Measurements from ENCODE around the gene CGRRF1. TPM values are rescaled to one million over a fixed set of nuclear protein-coding genes. Genes with fewer than 3 reads are reported as not detected.

The CGRRF1 gene
- total and polyA plus RNA-seq, 2 of the 13 experiments (the other 11 are each of a cell fraction or from before 2014, with no cell fraction given): 16.8 to 18.2 TPM

- no peak for TF ChIP-seq ZBTB40 (IDR thresholded peaks at IDR 0.05)
- no peak for TF ChIP-seq ZBTB40 (CRISPR knock-in tag; IDR thresholded peaks at IDR 0.05)
- TF ChIP-seq MEIS2 (CRISPR knock-in tag; IDR thresholded peaks at IDR 0.05): no peak
- TF ChIP-seq, protein P1, sequence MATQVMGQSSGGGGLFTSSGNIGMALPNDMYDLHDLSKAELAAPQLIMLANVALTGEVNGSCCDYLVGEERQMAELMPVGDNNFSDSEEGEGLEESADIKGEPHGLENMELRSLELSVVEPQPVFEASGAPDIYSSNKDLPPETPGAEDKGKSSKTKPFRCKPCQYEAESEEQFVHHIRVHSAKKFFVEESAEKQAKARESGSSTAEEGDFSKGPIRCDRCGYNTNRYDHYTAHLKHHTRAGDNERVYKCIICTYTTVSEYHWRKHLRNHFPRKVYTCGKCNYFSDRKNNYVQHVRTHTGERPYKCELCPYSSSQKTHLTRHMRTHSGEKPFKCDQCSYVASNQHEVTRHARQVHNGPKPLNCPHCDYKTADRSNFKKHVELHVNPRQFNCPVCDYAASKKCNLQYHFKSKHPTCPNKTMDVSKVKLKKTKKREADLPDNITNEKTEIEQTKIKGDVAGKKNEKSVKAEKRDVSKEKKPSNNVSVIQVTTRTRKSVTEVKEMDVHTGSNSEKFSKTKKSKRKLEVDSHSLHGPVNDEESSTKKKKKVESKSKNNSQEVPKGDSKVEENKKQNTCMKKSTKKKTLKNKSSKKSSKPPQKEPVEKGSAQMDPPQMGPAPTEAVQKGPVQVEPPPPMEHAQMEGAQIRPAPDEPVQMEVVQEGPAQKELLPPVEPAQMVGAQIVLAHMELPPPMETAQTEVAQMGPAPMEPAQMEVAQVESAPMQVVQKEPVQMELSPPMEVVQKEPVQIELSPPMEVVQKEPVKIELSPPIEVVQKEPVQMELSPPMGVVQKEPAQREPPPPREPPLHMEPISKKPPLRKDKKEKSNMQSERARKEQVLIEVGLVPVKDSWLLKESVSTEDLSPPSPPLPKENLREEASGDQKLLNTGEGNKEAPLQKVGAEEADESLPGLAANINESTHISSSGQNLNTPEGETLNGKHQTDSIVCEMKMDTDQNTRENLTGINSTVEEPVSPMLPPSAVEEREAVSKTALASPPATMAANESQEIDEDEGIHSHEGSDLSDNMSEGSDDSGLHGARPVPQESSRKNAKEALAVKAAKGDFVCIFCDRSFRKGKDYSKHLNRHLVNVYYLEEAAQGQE (IDR thresholded peaks at IDR 0.05; ENCODE audit: borderline replicate concordance in 1 of 2, low read depth in 1 of 2, low read length in 2 of 2): no peak
- no peak for TF ChIP-seq KLF6 (CRISPR knock-in tag; IDR thresholded peaks at IDR 0.05)
- no peak for TF ChIP-seq LCORL (IDR thresholded peaks at IDR 0.05)
- no peak for TF ChIP-seq LCORL (CRISPR knock-in tag; IDR thresholded peaks at IDR 0.05)
- no peak for TF ChIP-seq ZNF841 (CRISPR knock-in tag; IDR thresholded peaks at IDR 0.05; ENCODE audit: borderline replicate concordance)
- TF ChIP-seq, protein P2, sequence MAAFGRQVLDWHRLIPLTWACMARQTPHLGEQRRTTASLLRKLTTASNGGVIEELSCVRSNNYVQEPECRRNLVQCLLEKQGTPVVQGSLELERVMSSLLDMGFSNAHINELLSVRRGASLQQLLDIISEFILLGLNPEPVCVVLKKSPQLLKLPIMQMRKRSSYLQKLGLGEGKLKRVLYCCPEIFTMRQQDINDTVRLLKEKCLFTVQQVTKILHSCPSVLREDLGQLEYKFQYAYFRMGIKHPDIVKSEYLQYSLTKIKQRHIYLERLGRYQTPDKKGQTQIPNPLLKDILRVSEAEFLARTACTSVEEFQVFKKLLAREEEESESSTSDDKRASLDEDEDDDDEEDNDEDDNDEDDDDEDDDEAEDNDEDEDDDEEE (CRISPR knock-in tag; IDR thresholded peaks at IDR 0.05): no peak
- TF ChIP-seq KAT2B (IDR thresholded peaks at IDR 0.05; ENCODE audit: borderline replicate concordance, low read depth, low read length): no peak
- TF ChIP-seq RBM22 (optimal IDR thresholded peaks at IDR 0.05; ENCODE audit: low read length): no peak
- no peak; the same call in 1 of the 2 replicates for TF ChIP-seq ARID4A (CRISPR knock-in tag; IDR thresholded peaks at IDR 0.05; ENCODE audit: borderline replicate concordance)
These were observed 11.6 kb upstream of the CGRRF1 start (continued) for GRCh38 chr14:54498095-54498531.

Data from HepG2 (cell line).